ENCODE results near the gene PRKAR1B. TPM values are rescaled to one million over a fixed set of nuclear protein-coding genes. Genes with fewer than 3 reads are reported as not detected.

The PRKAR1B gene
- polyA plus RNA-seq, 5 donors: 28.8 to 46.7 (median 34.7) TPM

- DNase-seq: no peak
Measured at GRCh38 chr7:543501-544337, 183.4 kb downstream of the PRKAR1B start.

DNA sequence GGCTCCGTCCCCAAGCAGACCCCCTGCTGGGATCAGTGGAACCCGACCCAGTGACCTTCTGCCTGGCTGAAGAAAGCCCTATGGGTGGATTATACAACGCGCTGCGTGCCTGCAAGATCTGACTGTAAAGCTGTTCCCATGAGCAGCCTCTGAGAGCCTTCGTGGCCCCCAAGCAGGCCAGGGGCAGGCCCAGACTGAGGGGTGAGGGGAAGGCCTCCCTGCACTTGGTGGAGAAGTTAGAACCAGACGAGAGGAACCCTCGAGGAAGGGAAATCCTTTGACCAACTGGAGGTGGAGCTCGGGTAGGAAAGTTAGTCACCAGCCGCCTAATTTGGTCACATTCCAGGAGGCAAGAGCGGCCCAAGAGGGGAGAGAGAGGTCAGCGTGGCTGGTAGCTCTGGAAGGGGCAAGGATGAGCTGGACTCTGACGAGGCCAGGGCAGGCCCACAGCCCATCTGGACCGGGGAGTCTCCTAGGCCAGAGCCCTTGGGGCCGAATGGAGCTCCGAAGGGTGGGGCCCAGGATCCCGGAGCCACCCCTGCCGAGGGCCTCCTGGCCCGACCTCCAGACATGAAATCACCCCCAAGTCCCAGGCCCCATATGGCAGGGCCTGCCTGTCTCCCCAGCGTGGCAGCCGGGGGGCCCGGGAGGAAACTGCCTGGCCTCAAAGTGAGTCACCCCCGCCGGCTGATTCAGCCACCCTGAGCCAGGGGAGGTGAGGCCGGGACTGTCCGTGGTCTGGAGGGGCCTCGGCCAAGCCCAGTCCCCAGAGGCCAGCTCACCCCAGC, 184.2 kb downstream of the PRKAR1B start:
- DNase-seq: no peak

GRCh38 chr7:542131-542712, 184.9 kb downstream of the PRKAR1B start:
- no peak for DNase-seq

- DNase-seq: no peak
Measured at GRCh38 chr7:541661-542060, 185.4 kb downstream of the PRKAR1B start.

DNA sequence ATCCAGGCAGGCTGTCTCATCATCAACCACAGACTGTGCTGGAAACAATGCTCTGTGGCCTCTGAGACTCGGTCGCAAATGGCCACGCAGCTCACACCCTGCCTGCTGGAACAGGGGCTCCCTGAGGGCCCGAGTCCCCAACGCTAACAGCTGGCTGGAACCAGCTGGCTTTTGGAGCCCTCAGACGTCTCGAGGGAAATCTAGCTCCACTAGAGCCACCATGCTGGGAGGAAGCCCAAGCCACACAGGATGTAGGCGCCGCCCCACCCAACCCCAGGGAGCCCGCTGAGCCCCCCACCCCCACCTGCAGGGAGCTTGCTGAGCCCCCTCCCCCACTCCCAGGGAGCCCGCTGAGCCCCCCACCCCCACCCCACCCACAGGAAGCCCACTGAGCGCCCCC, 186.1 kb downstream of the PRKAR1B start:
- DNase-seq: no peak

GRCh38 chr7:540579-540978, 186.5 kb downstream of the PRKAR1B start:
- no peak for DNase-seq

DNA sequence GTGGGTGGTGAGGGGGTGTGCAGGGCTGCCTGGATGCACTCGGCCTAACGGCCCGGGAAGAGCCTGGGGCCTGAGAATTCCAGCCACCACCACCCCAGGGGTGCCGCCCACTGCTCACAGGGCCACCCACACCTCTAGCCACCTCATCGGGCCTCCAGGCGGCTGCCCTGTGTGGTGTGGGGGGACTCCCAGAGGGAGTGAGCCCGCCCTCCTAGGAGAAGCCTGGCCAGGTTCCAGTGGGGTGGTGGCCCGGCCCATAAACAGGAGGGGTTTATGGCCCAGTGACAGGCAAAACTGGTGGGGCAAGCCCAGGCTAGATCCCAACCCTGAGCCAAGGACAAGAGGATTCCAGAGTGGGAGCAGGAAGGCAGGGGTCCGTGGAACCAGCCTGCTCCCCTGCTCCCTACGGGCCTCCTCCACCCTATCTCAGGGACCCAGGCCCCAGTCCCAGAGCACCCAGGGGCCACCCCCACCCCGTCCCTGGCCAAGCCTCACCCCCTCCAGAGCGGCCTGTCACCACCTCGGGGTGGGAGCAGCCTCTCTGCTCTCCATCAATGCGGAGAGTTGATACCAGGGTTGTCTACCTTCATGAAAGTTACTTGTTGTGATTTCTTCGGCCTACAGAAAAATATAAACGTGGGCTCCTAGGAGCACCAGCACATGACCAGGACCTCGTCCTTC, 187.2 kb downstream of the PRKAR1B start:
- DNase-seq: no peak

DNA sequence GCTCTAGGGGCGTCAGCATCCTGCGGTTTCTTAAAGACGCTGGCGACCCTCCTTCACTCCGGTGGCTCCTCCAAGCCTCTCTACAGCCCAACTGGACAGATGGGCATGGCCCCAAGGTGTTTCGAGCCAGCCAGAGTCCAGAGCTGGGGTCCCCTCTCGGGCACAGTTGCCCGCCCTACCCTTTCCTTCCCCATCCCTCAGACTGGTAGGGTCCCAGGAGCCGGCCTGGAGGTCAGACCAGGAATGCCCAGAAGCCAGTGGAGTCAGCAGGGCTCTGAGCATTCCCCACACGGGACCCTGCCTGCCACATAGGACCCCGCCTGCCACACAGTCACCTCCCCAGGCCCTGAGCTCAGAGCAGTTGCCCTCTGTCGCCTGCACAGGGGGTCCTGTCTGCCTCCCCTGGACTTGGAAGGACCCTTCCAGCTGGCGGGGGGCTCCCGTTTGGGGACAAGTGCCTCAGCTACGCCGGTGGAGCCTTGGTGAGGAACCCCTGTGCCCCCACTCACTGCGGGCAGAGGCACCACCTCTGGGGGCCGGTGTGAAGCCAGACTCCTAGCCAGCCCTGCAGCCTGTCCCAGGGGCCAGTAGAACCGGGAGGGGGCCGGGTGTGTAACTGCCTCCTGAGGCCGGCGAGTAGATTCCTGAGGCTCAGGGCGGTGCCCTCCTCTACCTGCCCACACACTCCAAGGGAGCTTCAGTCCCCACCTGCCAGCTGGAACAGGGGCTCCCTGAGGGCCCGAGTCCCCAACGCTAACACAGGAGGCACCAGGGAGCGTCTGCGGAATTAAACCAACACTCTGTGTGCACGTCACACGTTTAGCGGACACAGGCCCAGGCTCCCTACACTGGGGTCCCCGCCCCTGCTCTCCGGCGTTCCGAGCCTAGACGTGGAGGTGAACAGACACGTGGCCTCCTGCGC, 188.1 kb downstream of the PRKAR1B start:
- no peak for DNase-seq

GRCh38 chr7:537911-538634, 189.0 kb downstream of the PRKAR1B start:
- DNase-seq: no peak

- DNase-seq: no peak
Measured at GRCh38 chr7:536231-536630, 190.8 kb downstream of the PRKAR1B start.

DNA sequence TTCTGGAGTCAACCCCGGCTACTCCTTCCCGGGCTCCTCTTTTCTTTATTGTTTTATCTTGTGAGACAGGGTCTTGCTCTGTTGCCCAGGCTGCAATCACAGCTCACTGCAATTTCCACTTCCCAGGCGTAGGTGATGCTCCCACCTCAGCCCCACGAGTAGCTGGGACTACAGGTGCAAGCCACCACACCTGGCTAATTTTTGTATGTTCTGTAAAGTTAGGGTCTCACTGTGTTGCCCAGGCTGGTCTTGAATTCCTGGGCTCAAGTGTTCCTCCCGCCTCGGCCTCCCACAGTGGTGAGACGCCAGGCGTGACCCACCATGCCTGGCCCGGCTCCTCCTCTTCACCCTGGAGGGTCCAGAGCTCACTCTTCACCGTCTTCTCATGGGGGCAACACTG, 192.1 kb downstream of the PRKAR1B start:
- DNase-seq: no peak

DNA sequence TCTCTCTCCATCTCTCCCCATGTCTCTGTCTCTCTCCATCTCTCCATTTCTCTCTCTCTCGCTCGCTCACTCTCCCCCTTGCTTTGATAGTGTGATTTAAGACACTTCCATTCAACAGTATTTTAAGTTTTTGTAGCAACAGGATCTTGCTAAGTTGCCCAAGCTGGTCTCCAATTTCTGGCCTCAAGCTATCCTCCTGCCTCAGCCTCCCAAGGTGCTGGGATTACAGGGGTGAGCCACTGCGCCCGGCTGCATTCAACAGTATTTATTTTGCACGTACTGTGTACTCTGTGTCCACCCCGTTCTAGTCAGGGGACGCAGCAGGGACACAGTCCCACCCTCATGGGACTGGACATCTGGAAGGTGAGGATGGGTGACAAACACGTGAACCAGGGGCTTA, 193.0 kb downstream of the PRKAR1B start:
- no peak for DNase-seq

GRCh38 chr7:533266-533665, 193.8 kb downstream of the PRKAR1B start:
- DNase-seq: no peak

- no peak for DNase-seq
Measured at GRCh38 chr7:532379-533143, 194.5 kb downstream of the PRKAR1B start.

DNA sequence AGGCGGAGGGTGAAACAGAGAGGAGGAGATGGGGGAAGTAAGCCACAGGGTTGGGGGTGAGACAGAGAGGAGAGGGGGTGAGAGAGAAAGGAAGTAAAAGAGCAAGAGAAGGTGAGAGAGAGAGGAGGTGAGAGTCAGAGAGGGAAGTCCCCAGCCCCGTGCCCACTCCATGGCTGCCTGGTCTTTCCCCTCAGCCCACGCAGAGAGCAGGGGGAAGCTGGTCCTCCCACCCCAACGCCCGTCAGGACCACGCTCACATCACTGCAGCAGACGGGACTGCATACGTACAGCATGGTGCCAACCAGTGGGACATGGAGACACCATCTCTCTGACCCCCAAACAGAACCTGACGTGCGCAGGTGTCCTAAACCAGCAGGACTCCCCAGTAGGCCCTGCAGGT, 195.3 kb downstream of the PRKAR1B start:
- DNase-seq: no peak

- no peak for DNase-seq
Measured at GRCh38 chr7:528451-528850, 198.6 kb downstream of the PRKAR1B start.

DNA sequence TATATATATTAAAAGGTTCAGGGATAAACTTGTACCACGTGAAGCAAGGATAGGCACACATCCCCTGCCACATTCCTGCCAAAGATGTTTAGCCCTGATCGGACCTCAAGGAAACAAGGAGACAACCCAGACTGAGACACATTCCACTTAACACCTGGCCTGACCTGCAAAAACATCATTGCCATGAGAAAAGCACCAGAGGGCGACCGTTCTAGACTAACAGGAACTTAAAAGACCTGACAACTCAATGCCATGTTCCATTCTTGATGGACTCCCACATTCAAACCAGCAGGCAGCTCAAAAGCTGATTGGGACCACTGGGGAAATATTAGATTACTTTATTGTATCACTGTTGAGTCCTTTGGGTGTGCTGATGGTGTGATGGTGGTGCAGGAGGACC, 199.4 kb downstream of the PRKAR1B start:
- no peak for DNase-seq

DNA sequence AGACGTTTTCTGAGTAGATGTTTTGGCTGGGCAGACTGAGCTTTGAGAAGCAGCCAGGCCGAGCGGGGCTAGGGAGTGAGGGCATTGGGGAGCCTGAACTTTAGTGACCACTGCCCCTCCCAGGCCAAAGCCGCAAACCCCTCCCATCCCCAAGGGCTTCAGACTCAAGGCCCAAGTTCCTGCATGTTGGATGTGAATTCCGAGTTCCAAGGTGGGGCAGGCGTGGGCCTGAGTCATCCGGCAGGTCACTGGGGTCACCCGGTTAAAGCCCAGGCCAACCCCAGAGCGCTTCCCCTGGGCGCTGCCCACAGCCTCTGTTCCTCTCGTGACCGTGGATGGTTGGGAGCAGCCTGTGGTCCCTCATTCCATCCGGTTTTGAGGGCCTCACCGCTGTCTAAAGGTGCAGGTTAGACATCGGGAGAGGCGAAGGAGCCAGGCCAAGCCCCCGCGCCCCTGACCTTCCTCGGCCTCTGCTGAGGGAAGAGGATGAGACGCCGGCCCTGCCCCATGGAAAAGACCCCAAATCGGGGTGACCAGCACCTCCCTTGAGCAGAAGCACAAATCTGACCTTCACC, 200.5 kb downstream of the PRKAR1B start:
- DNase-seq: no peak

DNA sequence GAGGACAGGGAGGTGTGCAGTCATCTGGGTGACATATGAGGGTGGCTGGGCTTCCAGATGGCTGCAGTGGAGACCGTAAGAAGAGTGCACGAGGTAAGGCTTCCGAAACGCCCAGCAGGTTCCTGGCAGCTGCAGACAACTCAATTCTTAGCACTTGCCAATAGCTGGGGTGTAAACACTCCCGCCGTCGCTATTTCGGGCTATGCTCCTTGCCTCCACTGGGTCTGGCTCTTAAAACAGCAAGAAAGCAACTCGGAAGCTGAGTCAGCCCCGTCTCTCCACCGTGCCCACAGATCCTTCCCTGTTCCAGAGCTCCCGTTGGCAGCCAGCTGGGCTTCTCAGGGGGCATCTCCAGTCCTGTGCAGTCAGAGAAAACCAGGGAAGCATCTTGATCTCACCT, 201.3 kb downstream of the PRKAR1B start:
- no peak for DNase-seq
